Measurements from ENCODE around the gene NFAT5. TPM values are rescaled to one million over a fixed set of nuclear protein-coding genes. Genes with fewer than 3 reads are reported as not detected.

NFAT5 gene
- total and polyA plus RNA-seq, 9 of the 15 experiments (the other 6 are each of a cell fraction or from before 2014, with no cell fraction given), result 0.78 to 20.5 (median 12.4) TPM

DNA sequence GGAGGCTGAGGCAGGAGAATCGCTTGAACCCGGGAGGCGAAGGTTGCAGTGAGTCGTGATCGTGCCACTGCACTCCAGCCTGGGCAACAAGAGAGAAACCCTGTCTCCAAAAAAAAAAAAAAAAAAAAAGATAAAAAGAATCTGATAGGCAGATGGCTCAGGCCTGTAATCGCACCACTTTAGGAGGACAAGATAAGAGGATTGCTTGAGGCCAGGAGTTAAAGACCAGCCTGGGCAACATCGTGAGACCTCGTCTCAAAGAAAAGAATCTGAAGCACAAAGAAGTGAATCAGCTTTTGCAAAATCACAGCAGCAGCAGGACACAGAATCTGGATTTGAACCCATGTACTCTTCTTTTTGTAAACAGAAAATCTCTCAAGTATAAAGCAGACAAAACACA, 181.3 kb downstream of the NFAT5 start (continued):
- TF ChIP-seq, protein P1, sequence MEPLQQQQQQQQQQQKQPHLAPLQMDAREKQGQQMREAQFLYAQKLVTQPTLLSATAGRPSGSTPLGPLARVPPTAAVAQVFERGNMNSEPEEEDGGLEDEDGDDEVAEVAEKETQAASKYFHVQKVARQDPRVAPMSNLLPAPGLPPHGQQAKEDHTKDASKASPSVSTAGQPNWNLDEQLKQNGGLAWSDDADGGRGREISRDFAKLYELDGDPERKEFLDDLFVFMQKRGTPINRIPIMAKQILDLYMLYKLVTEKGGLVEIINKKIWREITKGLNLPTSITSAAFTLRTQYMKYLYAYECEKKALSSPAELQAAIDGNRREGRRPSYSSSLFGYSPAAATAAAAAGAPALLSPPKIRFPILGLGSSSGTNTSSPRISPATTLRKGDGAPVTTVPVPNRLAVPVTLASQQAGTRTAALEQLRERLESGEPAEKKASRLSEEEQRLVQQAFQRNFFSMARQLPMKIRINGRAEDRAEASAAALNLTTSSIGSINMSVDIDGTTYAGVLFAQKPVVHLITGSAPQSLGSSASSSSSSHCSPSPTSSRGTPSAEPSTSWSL (CRISPR knock-in tag; IDR thresholded peaks at IDR 0.05; ENCODE audit: borderline replicate concordance), result no peak
- TF ChIP-seq TOE1 (IDR thresholded peaks at IDR 0.05; ENCODE audit: borderline replicate concordance) (no peak), TOE1 (CRISPR knock-in tag; IDR thresholded peaks at IDR 0.05; ENCODE audit: borderline replicate concordance, low read depth) (no peak), MTA2 (IDR thresholded peaks at IDR 0.05; ENCODE audit: low read depth) (no peak), TEAD4 (IDR thresholded peaks at IDR 0.05; ENCODE audit: low read length) (no peak), TEAD4 (CRISPR knock-in tag; IDR thresholded peaks at IDR 0.05; ENCODE audit: borderline replicate concordance) (no peak)
- TF ChIP-seq, protein P2, sequence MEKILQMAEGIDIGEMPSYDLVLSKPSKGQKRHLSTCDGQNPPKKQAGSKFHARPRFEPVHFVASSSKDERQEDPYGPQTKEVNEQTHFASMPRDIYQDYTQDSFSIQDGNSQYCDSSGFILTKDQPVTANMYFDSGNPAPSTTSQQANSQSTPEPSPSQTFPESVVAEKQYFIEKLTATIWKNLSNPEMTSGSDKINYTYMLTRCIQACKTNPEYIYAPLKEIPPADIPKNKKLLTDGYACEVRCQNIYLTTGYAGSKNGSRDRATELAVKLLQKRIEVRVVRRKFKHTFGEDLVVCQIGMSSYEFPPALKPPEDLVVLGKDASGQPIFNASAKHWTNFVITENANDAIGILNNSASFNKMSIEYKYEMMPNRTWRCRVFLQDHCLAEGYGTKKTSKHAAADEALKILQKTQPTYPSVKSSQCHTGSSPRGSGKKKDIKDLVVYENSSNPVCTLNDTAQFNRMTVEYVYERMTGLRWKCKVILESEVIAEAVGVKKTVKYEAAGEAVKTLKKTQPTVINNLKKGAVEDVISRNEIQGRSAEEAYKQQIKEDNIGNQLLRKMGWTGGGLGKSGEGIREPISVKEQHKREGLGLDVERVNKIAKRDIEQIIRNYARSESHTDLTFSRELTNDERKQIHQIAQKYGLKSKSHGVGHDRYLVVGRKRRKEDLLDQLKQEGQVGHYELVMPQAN (IDR thresholded peaks at IDR 0.05; ENCODE audit: borderline replicate concordance), result no peak

Data from K562 (cell line).